ENCODE measurements around the gene BATF.

The BATF gene

GRCh38 chr14:75591987-75592575 lies 69.8 kb downstream of the BATF start:
- Histone ChIP-seq H3K4me3 (replicated peaks; ENCODE audit: low read depth, low read length) (no peak overlapping the region), H3K27me3 (replicated peaks; ENCODE audit: control insufficient read depth, insufficient read depth, low read length) (no peaks in the 10 kb centered on the region), H3K36me3 (ENCODE audit: control insufficient read depth, insufficient read depth, low read length) (no peaks in the 10 kb centered on the region)
- no peak for TF ChIP-seq CTCF (IDR thresholded peaks at IDR 0.05; ENCODE audit: insufficient read depth, low read length, poor library complexity, severe bottlenecking)
- DNase-seq (ENCODE audit: extremely low read depth, insufficient read length) = no peak

- H3K27me3 ChIP-seq (replicated peaks; ENCODE audit: control insufficient read depth, insufficient read depth, low read length) = no peaks in the 10 kb centered on the region
- no peak for TF ChIP-seq CTCF (IDR thresholded peaks at IDR 0.05; ENCODE audit: insufficient read depth, low read length, poor library complexity, severe bottlenecking)
- H3K4me3 ChIP-seq (replicated peaks; ENCODE audit: low read depth, low read length) = no peak overlapping the region
- no peak for DNase-seq (ENCODE audit: extremely low read depth, insufficient read length)
- no peaks in the 10 kb centered on the region for H3K36me3 ChIP-seq (ENCODE audit: control insufficient read depth, insufficient read depth, low read length)
Observed at GRCh38 chr14:75595226-75595625, 73.0 kb downstream of the BATF start.
